ENCODE results near the gene LMLN. TPM values are rescaled to one million over a fixed set of nuclear protein-coding genes. Genes with fewer than 3 reads are reported as not detected.

LMLN gene
- polyA plus RNA-seq, 2 of the 4 experiments (the other 2 are of a cell fraction), result 2.4 to 5.6 TPM

- DNase-seq (ENCODE audit: low read depth in 1 of 2, low spot score in 1 of 2), result no peak
These were observed 133.2 kb downstream of the LMLN start for GRCh38 chr3:198093112-198093679.

More at GRCh38 chr3:198093112-198093679, 133.2 kb downstream of the LMLN start:
- H3K4me1 ChIP-seq, result no peaks in the 10 kb centered on the region
- TF ChIP-seq CBX2 (IDR thresholded peaks at IDR 0.05; ENCODE audit: borderline replicate concordance, low read depth) (no peak), CHD4 (IDR thresholded peaks at IDR 0.05; ENCODE audit: borderline replicate concordance) (no peak), CHD2 (IDR thresholded peaks at IDR 0.05; ENCODE audit: low read length, partially characterized antibody) (no peak), RAD21 (conservative IDR thresholded peaks at IDR 0.05 in 1 of 2, IDR thresholded peaks at IDR 0.05 in 1 of 2) (no peak), PHF8 (IDR thresholded peaks at IDR 0.05; ENCODE audit: borderline replicate concordance, low read depth) (no peak), HEYL (CRISPR knock-in tag; IDR thresholded peaks at IDR 0.05) (no peak), PBX3 (IDR thresholded peaks at IDR 0.05) (no peak), RCOR1 (IDR thresholded peaks at IDR 0.05; ENCODE audit: low read depth, low read length) (no peak), HOXB5 (CRISPR knock-in tag; IDR thresholded peaks at IDR 0.05) (no peak), ESRRA (IDR thresholded peaks at IDR 0.05; ENCODE audit: borderline replicate concordance, low read length) (no peak), KDM1A (IDR thresholded peaks at IDR 0.05; ENCODE audit: low read depth) (no peak), JUN (IDR thresholded peaks at IDR 0.05) (no peak), HOXA7 (CRISPR knock-in tag; IDR thresholded peaks at IDR 0.05) (no peak), EP300 (IDR thresholded peaks at IDR 0.05) (no peak), ATOH8 (CRISPR knock-in tag; IDR thresholded peaks at IDR 0.05; ENCODE audit: low read depth) (no peak), CBX8 (IDR thresholded peaks at IDR 0.05) (no peak), FOSL2 (IDR thresholded peaks at IDR 0.05) (no peak), FOSL2 (CRISPR knock-in tag; IDR thresholded peaks at IDR 0.05) (no peak), CTCF (IDR thresholded peaks at IDR 0.05) (no peak), POLR2A (IDR thresholded peaks at IDR 0.05; ENCODE audit: low read length) (no peak)
- CTCF ChIA-PET, result interaction anchor here (1.3 to 4.0 kb wide), 3 partner anchors 10 to 23 kb away, joined by 3 to 19 read pairs (median 3); no protein-coding TSS in a partner anchor
- ATAC-seq (no peak), FAIRE-seq (no peak)
- H3K9me3 ChIP-seq, result no peaks in the 10 kb centered on the region
- H3K4me3 ChIP-seq, result no peak overlapping the region
- POLR2A ChIA-PET, result no interaction called here
- H3K27ac ChIP-seq, result no peak overlapping the region
- 6% methylated on average over 4 of the region's 4 CpGs for WGBS (ENCODE audit: missing lambda C conversion rate)
- no peak overlapping the region for H3K4me2 ChIP-seq

Small RNA genes lying within 50 kb of the gene (small RNA-seq; reads per million reads assigned to genes)
- gene RNU6-621P (0 reads per million in 6 experiments), gene RNU6-821P (0 reads per million in 6 experiments)

Other genes starting within 250 kb of the LMLN start
- gene RUBCN, start 223.3 kb upstream of the LMLN start, polyA plus RNA-seq (2011; rRNA removed), result 8.0 and 8.2 TPM in 2 replicates
- 5.7 to 6.5 TPM (median 6.1 TPM) in 3 replicates for gene RUBCN, start 223.3 kb upstream of the LMLN start, polyA plus RNA-seq (2017; fragmentation: RNase III; extraction: RNeasy Plus Mini Kit Qiagen cat#74134 plus additional on column Dnase treatment)
- gene FYTTD1, start 210.3 kb upstream of the LMLN start, polyA plus RNA-seq (2011; rRNA removed), result 24.8 and 37.3 TPM in 2 replicates
- gene FYTTD1, start 210.3 kb upstream of the LMLN start, polyA plus RNA-seq (2017; fragmentation: RNase III; extraction: RNeasy Plus Mini Kit Qiagen cat#74134 plus additional on column Dnase treatment), result 19.8 to 22.2 TPM (median 20.9 TPM) in 3 replicates
- gene LRCH3, start 169.0 kb upstream of the LMLN start, polyA plus RNA-seq (2011; rRNA removed), result 44.6 and 66.0 TPM in 2 replicates
- 12.1 to 14.2 TPM (median 12.6 TPM) in 3 replicates for gene LRCH3, start 169.0 kb upstream of the LMLN start, polyA plus RNA-seq (2017; fragmentation: RNase III; extraction: RNeasy Plus Mini Kit Qiagen cat#74134 plus additional on column Dnase treatment)
- gene RPL35A, start 10.0 kb upstream of the LMLN start, polyA plus RNA-seq (2011; rRNA removed), result 749 and 930 TPM in 2 replicates
- gene RPL35A, start 10.0 kb upstream of the LMLN start, polyA plus RNA-seq (2017; fragmentation: RNase III; extraction: RNeasy Plus Mini Kit Qiagen cat#74134 plus additional on column Dnase treatment), result 976 to 1,092 TPM (median 1,060 TPM) in 3 replicates

Measured in A549 (cell line).